GM13976 (cell line): ENCODE data around the gene GHRHR.

Source experiments
- DNase-seq: peaks from one replicate; pipeline ENCODE4 v3.0.0; 2012; ENCODE audit warnings: low spot score
- in situ Hi-C: fragments of 300-500 bp; cut with MboI; formaldehyde crosslinking; loops from one replicate; pipeline ENCODE4 v1.12.0; 2022; ENCODE audit warnings: low sequenced_read_pairs, mixed read lengths, inconsistent platforms; ENCODE audit not compliant: unreplicated experiment
- TF ChIP-seq, protein P1 (sequence below): IDR thresholded peaks from 2 replicates; pipeline ENCODE4 v1.5.1; 2012; ENCODE audit warnings: borderline replicate concordance, mild to moderate bottlenecking; ENCODE audit not compliant: insufficient read depth; ENCODE audit errors: extremely low read depth, missing control alignments, control extremely low read depth

The GHRHR gene

DNA sequence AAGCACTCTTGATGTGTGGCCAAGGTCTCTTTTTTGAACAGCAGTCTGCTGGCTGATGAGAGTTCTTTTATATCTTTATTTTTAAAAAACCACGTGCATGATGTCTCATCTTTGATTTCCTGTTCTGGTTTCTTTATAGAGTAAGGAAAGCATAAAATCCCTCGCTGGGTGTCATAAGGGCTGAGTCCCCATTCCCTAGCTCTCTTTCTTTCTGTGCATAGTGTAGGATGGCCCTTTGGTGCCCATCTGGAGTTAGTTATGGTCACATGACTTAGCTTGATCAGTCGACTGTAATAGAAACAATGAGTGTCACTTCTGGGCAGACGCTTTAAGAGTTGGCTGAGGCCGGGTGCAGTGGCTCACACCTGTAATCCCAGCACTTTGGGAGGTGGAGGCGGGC, 38.5 kb downstream of the GHRHR start:
- no peak for DNase-seq
- TF ChIP-seq, protein P1, sequence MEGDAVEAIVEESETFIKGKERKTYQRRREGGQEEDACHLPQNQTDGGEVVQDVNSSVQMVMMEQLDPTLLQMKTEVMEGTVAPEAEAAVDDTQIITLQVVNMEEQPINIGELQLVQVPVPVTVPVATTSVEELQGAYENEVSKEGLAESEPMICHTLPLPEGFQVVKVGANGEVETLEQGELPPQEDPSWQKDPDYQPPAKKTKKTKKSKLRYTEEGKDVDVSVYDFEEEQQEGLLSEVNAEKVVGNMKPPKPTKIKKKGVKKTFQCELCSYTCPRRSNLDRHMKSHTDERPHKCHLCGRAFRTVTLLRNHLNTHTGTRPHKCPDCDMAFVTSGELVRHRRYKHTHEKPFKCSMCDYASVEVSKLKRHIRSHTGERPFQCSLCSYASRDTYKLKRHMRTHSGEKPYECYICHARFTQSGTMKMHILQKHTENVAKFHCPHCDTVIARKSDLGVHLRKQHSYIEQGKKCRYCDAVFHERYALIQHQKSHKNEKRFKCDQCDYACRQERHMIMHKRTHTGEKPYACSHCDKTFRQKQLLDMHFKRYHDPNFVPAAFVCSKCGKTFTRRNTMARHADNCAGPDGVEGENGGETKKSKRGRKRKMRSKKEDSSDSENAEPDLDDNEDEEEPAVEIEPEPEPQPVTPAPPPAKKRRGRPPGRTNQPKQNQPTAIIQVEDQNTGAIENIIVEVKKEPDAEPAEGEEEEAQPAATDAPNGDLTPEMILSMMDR = no peak
- in situ Hi-C loops = no loop called here

DNA sequence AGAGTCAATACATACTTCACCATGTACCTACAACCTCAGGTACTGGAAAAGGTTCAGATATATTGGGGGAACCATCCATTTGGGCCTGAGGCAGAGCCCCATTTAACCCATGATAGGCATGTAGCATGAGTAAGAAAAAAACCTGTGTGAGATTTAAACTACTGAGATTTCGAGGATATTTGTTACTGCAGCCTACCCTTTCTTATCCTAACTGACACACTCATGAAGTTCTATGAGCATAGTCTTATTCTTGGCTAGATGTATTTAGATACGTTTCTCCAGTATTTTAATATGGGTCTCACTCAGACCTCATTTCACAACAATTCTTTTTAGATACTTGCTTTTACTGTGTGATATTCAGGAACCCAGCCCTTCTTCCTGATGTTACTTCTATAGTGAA, 39.3 kb downstream of the GHRHR start:
- in situ Hi-C loops = no loop called here
- no peak for DNase-seq
- TF ChIP-seq, protein P1 = no peak

DNA sequence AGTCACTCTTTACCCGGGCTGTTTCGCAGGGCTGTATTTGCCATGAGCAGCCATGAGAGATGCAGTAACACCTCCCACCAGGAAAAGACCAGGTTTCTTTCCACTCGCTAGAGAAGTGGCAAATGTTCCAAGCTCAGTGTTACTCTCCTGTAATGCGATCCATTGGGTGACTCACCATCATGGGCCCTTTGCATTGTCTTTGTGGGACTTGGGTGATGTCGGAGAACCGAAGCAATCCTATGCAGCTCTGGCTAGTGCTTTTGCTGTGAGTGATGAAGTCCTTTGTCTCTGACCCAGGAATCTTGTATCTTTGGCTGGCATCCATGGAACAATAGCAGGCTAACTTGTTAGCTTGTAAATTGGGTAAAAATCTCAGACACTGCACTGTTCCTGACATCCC, 40.0 kb downstream of the GHRHR start:
- no peak for DNase-seq
- in situ Hi-C loops = no loop called here
- TF ChIP-seq, protein P1 = no peak

DNA sequence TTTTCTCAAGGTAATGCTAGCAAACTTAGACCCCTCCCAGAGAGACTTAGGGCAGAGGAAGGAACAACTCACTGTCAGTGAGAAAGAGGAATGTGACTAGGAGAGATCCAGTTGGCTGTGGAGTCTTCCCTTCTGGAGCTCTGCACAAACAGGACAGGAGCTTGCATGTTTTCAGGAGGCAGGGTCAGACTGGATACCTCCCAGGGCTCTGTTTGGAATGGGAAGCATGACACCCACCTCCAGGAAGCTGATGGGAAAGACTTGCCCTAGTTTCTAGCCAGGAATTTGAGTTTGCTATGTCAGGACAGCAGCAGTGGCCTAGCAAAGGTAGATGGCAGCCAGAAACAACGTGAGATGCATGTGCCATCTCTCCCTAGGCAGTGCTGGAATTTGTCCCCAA, 40.6 kb downstream of the GHRHR start:
- in situ Hi-C loops = no loop called here
- TF ChIP-seq, protein P1 = no peak
- no peak for DNase-seq

DNA sequence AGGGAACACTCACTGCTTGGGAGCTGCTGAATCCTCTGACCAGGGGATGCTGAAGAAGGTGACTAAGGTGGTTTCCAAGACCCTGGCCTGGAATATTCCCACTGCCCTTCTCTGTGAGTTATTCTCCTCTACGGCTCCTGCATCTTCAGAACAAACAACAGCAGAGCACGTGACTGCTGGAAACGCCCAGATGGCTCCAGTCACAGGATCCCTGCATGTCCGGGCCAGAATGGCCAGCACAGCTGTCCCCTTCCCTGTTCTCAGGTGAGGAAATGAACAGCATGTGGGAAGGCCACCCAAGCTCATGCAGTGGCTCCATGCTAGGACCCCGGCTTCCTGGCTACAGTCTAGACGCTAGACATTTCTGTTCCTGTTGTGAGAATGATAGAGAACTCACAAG, 43.1 kb downstream of the GHRHR start:
- TF ChIP-seq, protein P1 = no peak
- in situ Hi-C loops = no loop called here
- DNase-seq = no peak

DNA sequence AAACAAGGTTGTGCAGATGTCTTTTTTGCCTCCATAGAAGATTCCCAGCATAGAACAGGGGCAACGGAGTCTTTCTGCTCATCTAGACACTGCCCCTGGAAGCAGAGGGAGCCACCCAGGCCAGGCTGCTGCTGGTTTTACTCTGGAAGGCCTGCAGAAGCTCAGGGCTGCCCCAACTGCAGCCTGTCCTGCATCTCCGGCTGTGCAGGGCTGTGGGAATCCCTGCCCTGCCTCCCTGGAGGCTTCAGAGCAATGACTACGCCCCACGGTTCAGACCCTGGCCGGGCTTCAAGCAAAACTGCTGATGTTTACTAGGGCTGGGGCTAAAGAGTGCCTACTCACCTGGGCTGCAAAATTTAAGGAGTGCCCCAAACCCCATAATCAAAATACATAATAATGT, 43.9 kb downstream of the GHRHR start:
- TF ChIP-seq, protein P1 = no peak

DNA sequence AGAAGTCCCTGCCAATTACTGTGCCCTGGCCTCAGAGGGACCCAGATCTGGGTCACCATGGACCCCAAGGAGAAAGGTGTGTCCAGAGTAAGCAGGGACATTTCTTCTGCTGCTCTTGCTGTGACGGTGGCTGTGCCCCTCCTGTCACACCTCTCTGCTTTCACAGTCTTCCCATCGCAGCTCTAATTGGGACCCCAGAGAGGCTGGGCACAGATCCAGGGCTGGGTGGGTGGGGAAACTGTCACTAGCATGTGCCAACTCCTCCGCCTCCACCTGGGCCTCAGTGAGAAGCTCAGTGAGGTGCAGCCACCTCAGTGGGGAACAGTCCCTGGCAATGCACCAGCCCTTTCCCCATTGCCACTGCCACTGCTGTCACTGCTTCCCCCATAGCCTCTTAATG, 51.1 kb downstream of the GHRHR start:
- TF ChIP-seq, protein P1 = no peak
- in situ Hi-C loops = no loop called here

More for the DNA sequence above, 43.9 kb downstream of the GHRHR start:
- DNase-seq = no peak
- in situ Hi-C loops = no loop called here

More for the DNA sequence above, 51.1 kb downstream of the GHRHR start:
- DNase-seq = no peak
